ENCODE data around the gene PARVA.

- TF ChIP-seq CTCF (conservative IDR thresholded peaks at IDR 0.05) (no peak), EZH2 (IDR thresholded peaks at IDR 0.05; ENCODE audit: low read depth) (no peak)
These were observed 56.4 kb downstream of the PARVA start for GRCh38 chr11:12433571-12434324.
